ENCODE results near the gene MEGF6.

The MEGF6 gene

DNA sequence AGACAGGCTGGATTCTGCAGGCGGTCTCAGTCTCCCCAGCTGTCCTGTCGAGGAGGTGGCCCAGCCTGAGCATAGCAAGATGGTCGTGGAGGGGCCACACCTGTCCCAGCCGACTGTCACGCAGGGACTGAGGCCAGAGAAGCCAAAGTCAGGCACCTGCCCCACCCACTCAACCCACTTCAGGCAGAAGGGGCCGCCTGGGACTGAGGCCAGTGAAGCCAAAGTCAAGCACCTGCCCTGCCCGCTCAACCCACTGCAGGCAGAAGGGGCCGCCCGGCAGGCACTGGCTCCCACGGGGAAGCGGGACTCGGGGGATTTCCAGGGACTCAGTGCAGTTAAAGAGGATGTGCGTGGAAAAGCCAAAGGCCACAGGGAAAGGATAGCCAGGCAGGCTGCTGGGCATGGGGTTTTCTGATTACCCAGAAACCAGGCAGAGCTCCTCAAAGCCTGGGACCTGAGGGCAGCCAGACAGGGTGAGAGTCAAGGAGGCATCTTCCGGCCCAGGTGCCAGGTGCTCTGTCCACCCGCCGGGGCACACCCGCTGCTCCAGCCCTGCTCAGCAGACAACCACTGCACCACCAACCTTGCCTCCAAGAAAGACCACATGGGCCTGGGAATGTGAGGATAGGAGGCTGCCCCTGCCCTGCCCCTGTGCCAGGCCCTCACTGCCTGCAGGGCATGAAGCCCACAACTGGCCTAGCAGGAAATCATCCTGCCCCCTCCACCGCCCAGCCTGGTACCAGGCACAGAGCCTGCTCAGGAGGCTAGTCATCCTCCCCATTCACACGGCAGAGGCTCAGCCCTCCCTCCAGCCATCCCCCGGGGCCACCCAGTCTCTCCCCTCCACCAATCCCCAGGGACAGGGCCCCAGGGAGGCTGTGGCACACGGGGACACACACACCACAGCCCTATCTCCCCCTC lies 41.0 kb downstream of the MEGF6 start:
- no peak for DNase-seq

- DNase-seq, result no peak
Observed at GRCh38 chr1:3569436-3569835, 41.9 kb downstream of the MEGF6 start.

DNA sequence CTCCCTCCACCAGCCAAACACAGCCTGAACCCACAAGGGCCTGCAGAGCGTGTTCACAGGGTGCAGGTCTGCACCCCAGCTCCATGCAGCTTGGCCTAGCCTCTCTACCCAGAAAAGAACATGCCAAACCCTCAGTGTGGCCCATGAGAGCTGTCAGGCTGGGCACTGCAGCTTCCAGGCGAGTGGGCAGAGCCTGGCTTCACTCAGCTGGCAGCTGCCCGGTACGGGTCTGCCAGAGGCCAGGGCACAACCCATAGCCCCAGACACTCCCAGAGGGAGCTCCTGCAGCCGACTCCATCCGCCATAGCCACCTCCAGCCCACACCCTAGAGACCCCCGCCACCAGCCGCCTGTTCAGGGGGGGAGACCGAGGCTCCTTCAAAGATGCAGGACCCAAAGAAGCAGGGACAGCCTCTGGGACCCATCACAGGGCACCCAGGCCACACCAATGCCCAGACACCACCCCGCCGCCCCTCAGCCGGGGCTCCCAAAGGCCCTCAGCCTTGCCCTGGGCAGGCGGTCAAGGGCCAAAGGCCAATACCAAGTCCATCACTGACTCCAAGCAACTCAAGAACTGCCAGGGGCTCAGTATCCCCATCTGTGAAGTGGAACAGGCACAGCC lies 42.4 kb downstream of the MEGF6 start:
- DNase-seq, result no peak

DNA sequence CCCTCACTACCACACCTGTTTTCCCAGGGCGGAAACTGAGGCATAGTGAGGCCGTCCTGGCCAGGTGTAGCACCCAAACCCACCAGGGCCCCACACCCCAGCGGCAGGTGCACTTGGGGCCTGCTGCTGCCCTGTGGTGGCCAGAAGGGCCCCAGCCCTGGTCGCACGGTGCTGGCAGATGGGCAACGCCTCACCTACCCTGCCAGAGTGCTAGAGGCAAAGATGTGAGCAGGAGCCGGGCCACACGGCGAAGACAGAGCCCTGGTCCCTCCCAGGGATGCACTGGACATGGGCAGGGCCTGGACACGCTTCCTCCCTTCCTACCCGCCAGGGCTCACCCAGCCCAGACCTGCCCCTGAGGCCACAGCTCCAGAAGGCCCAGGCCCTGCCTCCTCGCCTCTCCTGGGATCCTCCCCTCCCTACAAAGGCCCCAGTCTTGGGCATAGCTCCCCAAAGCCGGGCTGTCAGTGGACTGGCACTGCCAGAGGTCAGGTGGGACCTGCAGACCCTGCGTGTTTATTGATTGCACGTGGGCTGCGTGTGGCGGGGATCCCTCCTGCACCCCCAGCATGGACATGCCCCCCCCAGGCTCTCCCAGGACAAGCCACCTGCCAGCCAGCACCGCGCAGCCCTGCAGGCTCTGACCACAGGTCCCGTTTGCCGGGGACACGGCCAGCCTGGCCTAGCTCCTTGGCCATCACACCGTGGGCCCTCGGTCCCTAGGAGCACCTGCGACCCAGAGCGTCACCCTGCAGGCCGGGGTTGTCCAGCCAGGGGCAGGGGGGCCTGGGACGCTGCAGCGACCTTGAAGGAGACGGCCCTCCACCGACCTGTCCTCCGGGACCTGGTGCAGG lies 44.1 kb downstream of the MEGF6 start:
- no peak for DNase-seq

DNA sequence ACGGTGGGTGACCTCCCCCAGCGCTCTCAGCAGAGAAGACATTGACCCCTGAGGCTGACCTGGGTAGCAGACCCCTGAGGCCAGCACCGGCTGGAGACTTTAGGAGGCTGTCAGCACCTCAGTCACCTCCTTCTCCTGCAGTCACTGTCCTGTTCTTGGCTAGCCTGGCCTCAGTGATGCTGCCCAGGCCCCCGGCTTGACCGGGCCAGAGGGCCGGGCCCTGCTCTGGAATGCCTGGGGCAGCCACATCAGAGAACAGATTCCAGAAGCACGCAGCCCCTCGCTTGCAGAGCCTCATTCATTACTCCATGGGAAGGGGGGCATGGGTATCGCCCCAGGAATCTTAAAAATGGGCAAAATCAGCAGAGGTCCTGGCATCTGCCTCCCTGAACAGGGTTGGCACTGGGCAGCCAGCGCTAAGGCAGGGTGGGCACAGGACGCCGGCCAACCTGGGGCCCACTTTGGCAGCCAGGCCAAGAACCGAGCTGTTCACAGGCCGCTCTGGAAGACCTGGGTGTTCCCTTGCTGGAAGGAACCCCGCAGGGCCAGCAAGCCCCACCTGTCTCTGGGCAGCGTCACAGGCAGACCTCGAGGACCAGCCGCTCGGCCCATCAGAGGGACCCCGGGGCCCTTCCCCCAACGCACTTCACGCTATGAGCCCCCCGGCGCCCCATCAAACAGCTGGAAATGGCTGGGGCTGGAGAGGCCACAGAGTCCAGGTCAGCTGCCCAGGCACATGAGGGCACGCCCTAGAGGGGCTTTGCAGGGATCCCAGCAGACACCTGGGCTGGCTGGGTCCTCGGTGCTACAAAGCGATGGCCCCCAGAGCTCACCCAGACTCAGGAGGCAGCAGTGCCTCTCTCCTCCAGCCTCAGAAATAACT lies 45.1 kb downstream of the MEGF6 start:
- no peak for DNase-seq

DNA sequence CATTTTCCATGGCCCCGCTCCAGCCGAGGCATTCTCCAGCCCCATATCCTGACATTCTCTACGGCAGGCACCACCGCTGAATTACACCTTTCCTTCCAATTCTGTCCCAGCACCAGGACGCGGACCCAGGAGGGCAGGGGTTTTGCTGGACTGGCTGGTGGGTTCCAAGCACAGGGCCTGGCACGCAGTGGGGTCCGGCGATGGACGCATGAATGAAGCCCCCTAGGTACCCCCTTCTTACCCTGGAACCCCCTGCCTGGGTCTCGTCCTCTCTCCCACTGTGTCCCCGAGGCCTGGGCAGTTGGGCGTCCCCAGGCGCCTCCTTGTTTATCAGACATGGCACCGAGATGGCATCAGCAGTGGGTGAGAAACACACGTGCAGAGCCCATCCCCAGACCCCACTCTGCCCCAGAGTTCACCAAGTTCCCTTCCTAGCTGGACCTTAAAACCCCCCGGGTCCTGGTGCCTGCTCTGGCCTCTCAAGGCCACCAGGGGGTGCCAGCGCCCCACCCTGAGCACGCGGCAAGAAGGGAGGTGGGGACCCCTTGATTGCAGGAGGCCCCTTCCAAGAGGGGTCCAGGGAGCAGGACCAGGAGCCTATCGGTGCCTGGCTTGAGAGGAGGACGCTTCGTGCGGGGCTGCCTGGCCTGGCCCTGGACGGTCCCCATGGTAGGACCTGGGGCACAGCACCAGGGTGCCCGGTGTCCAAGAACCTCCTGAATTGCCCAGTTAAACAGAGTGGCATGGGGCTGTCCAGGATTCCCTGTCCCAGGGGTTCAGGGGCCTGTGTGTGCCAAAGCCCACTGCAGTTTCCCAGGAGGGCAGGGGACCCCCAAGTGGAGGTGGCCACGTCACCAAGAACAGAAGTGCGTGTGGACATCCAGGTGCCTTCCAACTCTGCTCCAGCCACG lies 46.1 kb downstream of the MEGF6 start:
- peak; percentile 5 for DNase-seq

DNA sequence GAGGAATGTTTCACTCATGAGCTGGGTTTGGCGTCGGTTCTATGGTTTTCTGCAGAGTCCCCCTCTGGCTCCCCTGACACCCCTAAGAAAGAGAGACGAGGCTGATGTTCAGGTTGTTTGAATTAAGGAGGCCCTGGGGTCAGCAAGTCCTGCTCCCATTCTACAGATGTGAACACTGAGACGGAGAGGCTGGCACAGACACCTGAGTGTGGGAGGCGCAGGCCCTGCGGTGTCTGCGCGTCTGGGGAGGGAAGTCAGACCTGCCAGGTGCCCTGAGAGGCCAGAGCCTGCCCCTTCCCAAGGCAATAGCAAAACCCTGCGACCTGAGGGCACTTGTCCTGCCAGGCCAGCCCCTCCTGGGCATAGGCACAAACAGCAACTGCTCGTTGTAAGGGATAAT lies 47.7 kb downstream of the MEGF6 start:
- no peak for DNase-seq

DNA sequence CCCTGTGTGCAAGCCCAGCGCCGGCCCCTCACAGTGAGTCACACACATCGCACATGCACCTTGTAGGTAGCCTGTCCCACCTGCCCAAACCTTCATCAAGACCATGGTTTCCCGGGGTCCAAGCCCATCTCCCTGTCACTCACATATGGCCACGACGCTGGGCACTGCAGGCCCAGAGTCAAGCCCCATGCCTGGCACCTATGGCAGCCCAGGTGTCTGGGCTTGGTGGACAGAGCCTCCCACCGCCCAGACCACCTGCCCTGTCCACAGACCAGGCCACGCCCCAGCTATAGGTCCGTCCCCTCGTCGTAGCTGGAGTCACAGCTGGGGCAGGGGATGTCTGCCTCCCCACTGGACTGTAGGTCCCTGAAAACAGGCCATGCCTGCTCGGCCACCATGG lies 48.2 kb downstream of the MEGF6 start:
- no peak for DNase-seq

DNA sequence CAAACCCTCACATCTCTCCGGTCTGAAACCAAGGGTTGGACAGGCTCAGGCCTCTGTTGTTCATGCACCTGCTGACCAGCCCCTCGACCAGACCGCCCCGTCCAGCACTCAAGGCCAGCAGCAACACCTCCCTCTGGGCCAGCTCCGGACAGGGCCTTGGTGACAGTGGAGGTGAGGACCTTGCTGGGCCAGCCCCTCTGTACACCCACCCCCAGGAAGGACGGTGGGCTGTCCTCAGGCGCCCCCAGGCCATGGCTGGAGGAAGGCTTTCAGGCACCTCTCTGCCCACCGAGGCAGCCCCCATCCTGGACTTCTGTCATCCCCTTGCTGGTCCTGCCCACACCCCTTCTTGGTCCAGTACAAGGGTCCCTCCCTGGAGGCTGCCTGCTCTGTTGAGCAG lies 48.6 kb downstream of the MEGF6 start:
- DNase-seq, result no peak

DNA sequence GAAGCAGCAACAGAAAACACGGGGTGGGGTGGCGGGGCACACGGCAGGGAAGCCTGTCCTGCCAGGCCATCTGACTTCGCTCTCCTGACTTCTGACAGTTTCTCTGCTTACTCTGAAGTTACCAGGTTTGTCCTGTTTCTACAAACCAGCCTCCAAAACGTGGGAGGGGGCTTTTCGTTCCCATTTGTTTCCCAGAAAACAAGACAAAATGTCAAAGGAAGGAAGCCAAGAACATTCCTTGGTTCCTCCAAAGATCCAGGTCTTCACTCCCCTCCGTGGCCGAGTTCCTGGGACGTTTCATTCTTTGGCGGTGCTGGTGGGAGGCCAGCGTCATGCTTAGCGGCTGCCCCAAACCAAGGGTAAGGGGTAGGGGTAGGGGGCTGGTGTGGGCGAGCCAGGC lies 49.6 kb downstream of the MEGF6 start:
- DNase-seq, result no peak

GRCh38 chr1:3560981-3561380 lies 50.3 kb downstream of the MEGF6 start:
- DNase-seq, result no peak

- no peak for DNase-seq
Observed at GRCh38 chr1:3560251-3560871, 50.9 kb downstream of the MEGF6 start.

DNA sequence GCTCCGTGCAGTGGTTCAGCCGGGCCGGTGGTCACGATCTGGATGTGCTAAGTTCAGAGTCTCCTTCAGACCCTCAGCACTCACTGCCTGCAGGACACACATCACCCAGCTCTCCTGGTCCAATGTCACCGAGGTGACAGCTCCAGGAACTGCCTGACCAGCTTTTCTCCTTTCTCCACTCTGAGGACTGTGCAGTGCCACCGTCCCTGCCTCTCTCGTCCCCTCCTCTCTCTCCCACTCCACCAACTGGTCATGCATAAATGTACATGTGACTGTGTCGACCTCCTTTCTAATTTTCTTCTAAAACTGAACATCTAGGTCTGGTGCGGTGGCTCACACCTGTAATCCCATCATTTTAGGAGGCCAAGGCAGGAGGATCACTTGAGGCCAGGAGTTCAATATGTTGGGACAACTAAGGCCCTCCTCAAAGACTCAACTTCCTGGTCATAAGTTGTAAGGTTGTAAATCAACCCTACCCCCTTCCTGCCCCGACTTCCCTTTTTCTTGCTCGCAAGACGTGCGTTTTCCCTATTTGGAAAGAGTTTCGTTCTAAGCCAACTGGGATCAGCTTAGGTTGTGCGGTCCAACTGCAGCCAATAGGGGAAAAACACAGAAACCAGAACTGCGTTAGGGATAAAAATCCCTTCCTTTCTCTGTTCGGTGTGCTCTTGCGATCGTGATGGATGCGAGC lies 53.1 kb downstream of the MEGF6 start:
- DNase-seq, result no peak

- no peak for DNase-seq
Observed at GRCh38 chr1:3557366-3557765, 53.9 kb downstream of the MEGF6 start.

DNA sequence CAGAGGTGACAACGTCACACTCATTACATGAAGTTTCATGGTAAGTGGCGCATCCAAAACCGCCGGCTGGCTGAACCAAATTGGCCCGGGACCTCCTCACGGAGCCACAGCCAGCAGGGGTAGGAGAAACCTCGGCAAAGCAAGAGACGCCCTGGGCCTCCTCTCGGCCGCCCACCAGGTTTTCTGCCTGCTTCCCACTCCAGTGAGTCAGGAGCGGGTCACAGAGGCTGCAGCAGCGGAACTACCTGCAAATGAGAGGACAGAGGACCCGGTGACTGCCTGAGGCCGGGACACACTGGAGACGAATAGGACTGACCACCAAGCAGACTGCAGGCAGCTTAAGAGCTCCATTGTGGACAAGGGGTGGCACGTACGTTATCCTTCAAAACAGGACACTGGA lies 55.0 kb downstream of the MEGF6 start:
- DNase-seq, result no peak

DNA sequence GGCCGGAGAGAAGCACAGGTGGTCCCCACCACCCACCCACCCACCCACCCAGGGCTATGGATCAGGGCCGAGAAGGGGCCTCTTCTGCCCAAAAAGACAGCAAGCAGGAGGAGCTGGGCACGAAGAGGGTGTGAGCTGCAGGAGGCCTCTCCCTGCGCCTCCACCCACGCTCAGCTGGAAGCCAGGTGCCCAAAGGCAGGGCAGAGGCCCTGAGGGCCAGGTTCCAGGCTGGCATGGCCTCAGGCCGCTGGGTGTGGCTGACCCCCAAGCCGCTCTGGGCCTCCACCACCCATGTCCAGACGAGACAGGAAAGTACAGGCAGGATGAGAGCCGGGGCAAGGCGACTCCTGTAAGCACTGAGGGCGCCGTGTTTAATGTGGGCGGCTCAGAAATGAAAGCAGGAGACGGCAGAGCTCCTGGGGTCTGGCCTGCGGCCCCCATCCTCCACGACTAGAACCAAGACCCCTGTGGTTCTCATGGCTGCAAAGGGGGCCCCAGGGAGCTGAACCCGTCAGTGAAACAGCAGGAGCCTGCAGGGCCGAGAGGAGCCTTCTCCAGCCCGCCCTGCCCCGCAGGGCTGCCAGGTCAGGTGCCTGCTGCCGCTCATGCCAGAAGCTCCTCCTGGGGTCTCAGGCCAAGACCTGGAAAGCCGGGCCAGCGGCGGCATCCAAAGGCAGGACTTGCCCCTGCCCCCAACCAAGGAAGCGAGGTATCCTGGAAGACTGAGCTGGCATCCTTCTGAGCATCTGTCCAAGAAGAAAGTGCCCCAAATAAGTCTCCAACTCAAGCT lies 56.0 kb downstream of the MEGF6 start:
- DNase-seq, result no peak

- no peak for DNase-seq
Observed at GRCh38 chr1:3553940-3554223, 57.4 kb downstream of the MEGF6 start.

- DNase-seq, result no peak
Observed at GRCh38 chr1:3553166-3553939, 58.0 kb downstream of the MEGF6 start.

GRCh38 chr1:3552751-3553150 lies 58.6 kb downstream of the MEGF6 start:
- no peak for DNase-seq
